ENCODE data around the gene SOX4.
"Not testable (repeated sequence)": the region's sequence is repeated elsewhere in the genome, so short reads cannot be mapped to it uniquely, and the experiment has no call there.

SOX4 gene

DNA sequence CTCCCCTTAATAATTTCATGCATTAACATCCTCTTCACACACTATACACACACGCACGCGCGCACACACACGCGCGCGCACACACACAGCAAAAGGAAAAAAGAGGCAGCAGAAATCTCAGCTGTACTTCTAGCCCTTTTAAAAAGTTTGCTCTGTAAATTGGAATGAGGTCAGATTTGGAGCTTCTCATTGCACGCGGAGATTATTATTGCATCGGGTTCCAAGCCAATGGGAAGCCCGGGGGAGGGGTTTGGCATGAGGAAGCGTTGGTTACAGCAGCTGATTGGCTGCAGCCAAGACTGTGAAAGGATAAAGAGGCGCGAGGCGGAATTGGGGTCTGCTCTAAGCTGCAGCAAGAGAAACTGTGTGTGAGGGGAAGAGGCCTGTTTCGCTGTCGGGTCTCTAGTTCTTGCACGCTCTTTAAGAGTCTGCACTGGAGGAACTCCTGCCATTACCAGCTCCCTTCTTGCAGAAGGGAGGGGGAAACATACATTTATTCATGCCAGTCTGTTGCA, at the start of gene SOX4:
Gene SOX4, plus strand, starts transcription at position 340 of the 515 bp plus-strand sequence. CDS start 784 bp downstream, outside the sequence.
- DNase-seq (ENCODE audit: low spot score) = peak; percentile 88
- no peak for FAIRE-seq

DNA sequence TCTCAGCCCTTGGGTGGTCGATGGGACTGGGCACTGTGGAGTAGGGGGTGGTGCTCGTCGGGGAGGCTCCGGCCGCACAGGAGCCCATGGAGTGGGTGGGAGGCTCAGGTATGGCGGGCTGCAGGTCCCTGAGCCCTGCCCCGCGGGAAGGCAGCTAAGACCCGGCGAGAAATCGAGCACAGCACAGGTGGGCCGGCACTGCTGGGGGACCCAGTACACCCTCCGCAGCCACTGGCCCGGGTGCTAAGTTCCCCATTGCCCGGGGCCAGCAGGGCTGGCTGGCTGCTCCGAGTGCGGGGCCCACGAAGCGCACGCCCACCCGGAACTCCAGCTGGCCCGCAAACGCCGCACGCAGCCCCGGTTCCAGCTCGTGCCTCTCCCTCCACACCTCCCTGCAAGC, 41.3 kb upstream of the SOX4 start:
- not testable (repeated sequence) for FAIRE-seq; DNase-seq (ENCODE audit: low spot score)

DNA sequence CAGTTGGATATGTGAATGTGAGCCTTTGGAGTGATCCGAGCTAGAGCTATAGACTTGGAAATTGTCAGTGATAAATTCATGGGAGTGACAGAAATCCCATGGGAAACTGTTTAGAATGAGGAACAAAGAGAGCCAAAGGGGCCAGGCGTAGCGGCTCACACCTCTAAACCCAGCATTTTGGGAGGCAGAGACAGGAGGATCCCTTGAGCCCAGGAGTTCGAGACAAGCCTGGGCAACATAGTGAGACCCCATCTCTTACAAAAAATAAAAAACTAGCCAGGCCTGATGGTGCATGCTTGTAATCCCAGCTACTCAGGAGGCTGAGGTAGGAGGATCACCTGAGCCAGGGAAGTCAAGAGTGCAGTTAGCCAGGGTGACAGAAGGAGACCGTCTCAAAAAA, 39.3 kb upstream of the SOX4 start:
- DNase-seq (ENCODE audit: low spot score) (no peak), FAIRE-seq (no peak)

DNA sequence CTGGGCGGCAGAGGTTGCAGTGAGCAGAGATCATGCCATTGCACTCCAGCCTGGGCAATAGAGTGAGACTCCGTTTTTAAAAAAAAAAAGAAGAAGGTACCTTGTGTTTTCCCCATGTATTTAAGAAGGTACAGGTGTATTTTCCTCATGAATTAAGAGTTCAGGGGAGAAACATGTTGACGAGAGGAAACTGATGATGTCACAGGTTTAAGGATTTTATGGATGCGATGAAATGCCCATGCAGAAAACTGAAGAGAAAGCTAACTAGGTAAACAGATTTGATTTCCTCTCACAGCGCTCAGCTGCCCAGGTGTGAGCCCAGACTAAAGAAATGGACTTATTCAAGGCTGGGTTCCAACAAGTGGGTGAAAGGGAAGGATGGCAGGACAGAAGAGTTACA, 38.4 kb upstream of the SOX4 start:
- no peak for DNase-seq (ENCODE audit: low spot score)
- FAIRE-seq = no peak

DNA sequence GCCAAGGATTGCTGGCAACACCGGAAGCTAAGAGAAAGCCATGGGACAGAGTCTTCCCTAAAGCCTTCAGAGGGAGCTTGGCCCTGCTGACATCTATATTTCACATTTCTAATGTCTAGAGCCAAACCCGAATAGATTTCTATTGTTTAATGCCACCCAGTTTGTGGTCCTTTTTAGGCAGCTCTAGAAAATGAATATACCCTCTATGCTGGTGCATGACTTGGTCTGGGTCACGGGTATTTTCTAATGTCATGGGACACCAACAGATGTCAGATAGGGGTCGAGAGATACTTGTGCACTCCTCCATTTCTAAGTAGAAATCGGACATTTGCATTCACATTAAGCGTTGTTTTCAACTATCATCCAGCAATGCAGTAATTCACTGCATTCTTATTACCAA, 37.0 kb upstream of the SOX4 start:
- FAIRE-seq = no peak
- DNase-seq (ENCODE audit: low spot score) = no peak

DNA sequence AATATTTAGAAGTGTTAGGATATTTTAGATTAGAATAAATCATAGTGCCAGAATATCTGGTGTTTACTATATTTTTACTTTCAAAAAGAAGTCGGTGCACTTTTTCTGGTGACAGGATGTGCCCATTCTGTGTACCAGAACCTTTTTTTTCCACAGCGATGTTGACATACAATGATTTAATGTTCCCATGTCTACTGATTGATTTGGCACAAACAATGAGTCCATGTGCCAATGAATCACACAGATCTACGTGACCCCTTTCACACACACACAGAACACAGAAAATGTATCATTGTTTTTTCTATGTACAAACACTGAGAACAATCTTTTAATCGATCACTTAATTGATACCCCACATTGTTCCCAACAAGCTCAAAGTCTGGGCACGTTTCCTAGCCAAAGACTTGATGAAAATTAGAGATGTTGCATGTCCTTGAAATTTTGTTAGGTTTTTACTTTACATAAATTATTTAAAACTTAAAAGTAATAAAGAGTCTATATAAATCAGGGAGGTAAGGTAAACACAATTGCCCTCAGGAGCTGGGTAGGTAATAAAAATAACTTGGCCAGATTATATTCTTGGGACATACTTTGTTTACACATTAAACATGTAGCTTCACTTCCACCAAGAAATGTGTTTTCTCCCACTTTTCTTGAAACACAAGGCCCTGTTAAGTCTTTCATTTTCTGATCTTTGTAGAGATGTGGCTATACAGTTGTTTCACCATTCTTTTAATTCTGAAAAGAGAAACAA, 36.4 kb upstream of the SOX4 start:
- no peak for FAIRE-seq
- no peak for DNase-seq (ENCODE audit: low spot score)

DNA sequence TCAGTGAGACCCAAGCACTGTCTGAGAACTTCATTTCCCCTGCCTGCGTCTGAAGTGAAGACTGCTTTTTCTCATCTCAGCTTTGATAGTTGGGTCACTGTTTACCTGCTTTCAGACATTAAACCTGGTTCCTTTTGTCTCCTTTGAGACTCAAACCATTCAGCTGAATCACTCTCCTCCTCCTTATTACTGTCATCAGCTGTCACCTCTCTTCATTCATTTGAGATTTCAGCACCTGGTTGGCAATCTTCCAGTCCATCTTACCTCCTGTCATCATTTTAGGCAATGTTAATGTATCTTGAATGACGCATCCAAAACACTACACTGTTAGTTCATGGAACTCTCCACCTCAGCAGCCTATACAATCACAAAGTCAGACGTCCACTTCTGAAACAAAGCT, 34.3 kb upstream of the SOX4 start:
- FAIRE-seq (no peak), DNase-seq (ENCODE audit: low spot score) (no peak)

DNA sequence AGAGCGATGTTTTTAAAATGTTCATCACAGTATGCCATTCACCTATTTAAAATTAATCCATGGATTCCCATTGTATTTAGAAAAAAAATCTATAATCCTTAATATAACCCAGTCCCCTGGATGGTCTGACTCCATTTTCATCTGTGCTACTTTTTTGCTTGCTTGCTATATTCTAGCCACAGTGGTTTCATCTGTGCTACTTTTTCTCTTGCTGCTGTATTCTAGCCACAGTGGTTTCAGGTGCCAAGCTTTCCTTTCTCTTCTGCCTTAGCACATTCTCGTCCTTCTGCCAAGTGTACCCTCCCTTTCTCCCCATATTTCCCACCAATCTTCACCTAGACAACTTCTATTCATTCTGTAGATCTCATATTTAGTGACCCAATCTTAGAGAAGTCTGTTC, 33.3 kb upstream of the SOX4 start:
- no peak for FAIRE-seq
- no peak for DNase-seq (ENCODE audit: low spot score)

DNA sequence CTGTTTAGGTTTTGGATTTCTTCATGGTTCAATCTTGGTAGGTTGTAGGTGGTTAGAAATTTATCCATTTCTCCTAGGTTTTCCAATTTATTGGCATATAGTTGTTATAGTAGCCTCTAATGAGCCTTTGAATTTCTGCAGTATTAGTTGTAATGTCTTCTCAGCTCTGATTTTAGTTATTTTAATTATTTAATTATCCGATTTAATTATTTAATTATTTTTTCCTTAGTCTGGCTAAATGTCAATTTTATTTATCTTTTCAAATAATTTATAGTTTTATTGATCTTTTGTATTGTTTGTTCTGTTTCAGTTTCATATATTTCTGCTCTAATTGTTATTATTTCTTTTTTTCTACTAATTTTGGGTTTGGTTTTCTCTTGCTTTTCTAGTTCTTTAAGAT, 28.1 kb upstream of the SOX4 start:
- FAIRE-seq (no peak), DNase-seq (ENCODE audit: low spot score) (no peak)

DNA sequence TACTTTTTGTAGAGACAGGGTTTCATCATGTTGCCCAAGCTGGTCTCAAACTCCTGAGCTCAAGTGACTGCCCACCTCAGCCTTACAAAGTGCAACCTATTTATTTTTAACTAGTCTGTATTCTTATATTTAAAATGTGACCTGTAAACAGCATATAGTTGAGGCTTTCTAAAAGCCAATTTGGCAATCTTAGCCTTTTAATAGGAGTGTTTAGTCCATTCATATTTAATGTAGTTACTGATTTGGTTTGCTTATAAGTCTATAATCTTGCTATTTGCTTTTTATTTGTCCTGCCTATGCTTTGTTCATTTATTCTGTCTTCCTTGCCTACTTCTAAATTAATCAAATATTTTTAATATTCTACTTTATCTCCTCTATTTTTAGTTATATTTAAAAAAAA, 15.0 kb upstream of the SOX4 start:
- FAIRE-seq (no peak), DNase-seq (ENCODE audit: low spot score) (no peak)

DNA sequence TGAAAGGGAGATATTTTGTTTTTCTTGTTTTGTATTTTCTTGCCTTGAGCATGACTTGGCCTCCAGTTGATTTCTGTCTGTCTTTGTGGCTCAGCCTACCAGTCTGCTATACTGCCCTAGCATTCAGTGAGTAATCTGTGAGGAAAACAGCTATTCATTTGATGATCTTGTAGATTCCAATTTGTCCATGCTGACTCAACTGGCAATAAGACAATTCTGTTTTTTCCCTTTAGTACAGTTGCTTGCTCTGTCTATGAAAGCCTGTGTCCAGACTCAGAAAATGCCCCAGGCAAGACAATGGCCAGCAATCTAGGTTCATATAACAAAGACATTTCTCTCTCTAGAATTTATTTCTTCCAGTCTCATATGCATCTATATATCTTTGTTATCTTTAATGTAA, 10.9 kb upstream of the SOX4 start:
- FAIRE-seq (no peak), DNase-seq (ENCODE audit: low spot score) (no peak)

DNA sequence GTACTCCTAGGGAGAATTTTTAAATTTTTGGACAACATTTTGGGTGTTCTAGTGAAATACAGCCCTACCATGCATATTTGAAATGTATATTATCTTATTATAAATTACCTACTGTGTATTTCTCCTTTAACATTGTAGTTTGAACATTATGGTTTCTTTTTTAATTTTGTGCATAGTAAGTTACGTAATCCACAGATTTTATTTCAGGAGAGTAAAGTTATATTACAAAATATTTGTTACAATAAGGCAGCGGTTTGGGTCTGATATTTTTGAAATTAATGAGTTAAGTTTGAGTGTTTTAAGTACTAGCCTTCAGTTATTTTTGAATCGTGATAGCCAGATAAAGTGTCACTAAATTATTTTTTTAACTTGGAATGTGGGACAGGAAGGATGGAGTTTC, 7.3 kb upstream of the SOX4 start:
- FAIRE-seq = no peak
- no peak for DNase-seq (ENCODE audit: low spot score)

DNA sequence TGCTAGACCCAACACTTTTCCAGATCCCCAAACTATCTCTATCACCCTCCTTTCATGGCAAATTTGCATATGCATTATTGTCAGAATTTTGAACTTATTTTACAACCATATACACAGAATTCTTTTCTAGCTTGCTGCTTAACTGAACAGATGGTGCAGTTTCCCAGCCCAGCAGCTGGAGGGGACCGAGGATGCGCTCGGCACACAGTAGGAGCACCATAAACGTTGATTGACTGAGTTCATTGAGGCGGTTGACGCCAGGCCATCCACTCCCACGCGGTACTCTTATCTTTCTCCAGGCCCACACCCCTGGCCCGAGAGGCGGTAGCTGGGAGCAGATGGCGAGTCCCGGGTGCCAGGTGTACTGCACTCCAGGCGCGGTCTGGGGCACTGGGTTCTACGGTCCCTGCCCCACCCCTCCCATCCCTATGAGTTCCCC, 6.8 kb upstream of the SOX4 start:
- no peak for FAIRE-seq

DNA sequence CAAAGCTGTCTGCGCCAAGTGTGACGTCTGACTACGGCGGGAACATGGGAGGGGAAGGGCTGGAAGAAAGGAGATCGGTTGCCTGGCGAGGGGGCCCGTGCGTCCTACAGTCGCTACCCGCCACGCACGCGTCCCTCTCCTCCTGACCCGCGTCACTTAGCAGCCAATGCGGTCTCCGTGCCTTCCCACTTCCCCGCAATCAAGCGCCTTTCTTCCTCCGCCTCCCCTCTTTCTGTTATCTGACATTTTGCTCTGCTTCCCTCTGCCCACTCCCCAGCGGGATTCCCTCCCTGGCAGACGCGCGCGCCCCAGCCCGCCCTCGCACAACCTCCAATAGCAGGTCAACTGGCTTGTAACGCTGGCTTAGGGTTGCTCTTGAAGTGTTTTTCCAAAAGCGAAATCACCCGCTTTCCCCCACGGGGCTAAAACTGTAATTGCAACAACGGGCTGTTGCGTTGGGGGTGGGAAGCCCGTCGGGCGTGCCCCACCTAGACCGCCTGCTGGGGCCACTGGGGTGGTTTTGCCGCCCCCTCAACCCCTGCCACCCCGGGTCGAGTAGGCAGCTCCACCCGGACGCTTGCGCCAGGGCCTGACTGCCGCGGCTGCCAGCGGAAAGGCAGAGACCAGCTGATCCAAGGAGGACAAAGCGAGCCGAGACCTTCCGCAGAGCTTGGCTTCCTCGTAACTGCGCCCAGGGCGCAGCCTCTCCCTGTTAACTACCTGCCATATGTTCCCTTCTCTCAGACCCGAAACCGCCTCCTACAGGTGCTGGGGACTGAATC, 6.2 kb upstream of the SOX4 start:
- DNase-seq (ENCODE audit: low spot score) (peak; percentile 31), FAIRE-seq (no peak)

More for the DNA sequence above, 6.8 kb upstream of the SOX4 start:
- peak; percentile 28 for DNase-seq (ENCODE audit: low spot score)

DNA sequence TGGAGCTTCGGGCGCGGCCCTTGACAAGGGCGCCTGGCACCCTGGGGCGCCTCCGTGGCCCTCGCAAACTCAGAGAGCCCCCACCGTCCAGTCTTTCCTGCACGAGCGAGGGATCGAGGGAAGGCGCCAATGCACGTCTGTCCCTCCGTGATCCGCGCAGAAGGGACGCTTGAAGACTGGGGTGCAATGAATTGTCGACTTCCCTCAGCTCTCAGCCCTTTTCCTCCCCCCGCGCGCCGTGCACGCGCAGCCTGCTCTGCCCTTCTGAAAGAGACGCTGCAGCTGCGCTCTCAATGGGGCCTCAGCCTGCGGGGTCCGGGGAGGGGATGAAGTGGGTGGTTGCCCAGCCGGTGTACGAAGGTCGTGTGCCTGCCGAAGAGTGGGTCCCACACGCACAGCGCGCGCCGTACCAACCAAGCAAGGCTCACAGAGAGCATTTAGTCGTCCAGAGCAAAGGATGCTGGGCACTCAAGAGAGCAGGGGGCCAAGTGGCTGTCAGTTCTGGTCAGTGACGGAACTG, 5.5 kb upstream of the SOX4 start:
- DNase-seq (ENCODE audit: low spot score) (peak; percentile 38), FAIRE-seq (no peak)

DNA sequence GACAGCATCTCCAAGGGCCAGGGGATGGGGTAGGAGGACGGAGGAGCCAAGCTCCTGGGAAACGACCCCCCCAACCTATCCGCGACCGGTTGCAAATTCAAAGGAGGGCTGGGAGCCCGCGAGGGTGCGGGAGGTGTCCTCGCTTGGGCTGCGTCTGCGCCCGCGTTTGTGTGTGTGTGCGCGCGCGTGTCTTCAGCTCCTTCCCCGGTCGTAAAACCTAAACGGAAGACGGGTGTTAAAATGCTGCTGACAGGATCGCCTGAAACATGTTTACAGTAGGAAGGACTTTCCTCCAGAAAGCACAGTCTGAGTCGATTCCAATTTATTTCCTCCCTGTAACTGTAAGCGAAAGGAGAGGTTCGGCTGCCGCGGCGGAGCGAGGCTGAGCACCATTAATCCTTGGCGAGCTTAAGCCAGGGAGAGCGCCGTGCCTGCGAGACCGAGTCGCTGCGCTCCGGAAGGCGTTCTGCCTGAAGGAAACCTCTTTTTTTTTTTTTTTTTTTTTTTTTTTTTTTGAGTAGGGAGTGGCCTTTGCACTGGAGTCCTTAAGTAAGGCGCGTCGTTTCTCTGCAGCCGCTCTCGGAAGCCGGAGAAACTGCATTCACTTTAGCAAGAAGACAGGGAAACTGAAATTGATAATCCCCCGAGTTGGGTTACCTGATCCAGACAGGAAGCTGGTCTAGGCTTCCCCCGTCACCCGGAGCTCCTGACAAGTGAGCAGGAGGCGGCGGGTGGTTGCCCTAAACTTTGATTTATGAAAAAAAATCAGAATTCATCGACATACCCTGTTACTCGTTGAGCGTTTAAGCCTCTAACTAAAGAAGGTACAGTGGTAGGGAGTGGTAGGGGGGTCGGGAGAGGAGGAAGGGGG, 4.8 kb upstream of the SOX4 start:
- FAIRE-seq (no peak), DNase-seq (ENCODE audit: low spot score) (peak; percentile 60)

DNA sequence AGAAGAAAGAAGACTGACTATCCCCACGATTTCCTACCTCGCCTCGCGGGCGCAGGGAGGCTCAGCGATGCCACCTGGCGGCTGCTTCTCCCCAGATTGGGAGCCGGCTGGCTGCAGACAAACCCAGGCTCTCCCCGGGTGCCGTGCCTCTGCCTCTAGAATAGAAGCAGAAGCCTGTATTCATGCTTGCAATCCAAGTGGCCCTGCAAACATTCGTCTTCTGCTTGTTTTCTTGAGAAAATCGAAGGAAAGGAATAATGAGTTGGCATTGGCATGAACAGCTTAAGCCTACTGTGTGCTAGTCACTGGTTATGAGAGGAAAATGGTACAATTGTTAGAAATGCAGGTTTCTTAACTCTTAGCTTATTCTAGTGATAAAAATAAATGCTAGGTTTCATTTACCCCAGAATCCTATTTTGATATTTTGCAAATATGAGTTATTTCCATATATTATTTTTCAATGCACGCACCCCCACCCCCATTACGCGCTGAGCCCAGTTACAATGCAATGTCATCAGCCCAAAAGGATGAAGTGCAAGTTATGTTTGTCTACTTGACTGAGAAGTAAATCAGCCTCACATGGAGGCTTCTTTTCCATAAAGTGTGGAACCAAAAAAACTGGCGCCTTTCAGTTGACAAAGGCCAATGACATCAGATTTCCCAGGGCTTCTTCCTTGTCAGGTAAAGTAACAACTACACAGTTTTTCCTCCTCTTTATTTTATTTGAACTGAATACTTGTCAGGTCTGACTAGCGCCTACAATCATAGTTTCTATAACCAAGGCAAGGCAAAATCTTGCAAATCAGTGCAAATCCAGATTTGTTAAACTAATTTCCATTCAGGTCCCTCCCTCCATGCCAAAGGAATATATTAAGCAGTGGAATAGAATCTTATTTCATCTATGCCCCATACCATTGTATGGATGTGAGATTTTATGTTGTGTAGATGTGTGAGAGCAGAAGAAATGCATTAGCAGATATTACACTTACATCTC, 3.9 kb upstream of the SOX4 start:
- peak; percentile 75 for DNase-seq (ENCODE audit: low spot score)
- FAIRE-seq = no peak

DNA sequence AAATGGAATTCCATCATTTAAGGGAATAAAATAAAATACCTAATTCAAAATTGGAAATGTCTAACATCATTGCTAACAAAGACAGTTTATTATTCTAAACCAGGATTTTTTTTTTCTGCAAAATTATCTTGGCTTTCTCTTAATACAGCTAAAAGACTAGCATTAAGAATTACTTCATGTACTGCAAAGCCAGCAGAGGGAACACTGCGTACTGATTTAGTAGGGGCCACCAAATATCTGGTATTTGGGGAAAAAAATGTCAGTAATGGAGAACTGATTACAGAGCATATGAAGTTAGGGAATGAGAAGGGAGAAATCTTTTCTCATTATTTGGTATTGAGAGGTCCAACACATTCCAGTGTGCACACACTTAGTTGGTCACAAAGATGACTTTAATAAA, 3.2 kb upstream of the SOX4 start:
- FAIRE-seq (no peak), DNase-seq (ENCODE audit: low spot score) (no peak)

DNA sequence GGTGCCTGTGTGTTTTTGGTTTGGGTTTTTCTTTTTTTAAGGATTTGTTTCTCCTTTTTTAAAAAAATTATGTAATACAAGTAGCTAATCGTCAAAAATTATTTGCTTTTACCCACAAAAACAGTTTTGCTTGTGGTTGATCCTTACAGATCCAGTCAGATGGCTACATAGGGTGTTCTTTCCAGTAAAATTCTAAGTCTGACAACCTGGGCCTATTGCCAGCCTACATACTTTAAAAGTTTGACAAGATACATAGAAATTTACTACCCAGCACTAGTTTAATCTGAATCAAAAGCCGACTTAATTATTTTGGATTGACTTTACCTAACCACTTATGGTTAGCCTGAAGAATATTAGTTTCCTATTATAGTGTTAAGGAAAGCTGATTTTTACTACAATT, 2.1 kb upstream of the SOX4 start:
- no peak for DNase-seq (ENCODE audit: low spot score)
- FAIRE-seq = no peak

DNA sequence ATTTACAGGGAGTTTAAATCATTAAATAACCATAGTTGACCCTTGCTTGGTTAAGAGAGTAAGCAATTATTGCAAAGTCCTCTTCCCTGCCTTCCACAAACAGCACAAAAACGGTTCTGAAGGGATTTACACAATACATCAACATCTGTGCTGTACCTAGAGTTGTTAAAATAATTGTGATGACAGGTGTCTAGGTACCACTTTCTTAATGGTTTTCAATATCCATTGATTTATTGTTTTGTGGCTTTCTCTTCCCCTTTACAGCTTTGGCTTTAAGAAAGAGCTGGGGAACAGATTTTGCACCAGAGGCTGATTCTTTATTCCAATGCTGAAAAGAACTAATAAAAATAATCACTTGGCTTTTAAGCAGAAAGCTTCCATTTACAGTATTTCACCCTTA, 598 bp upstream of the SOX4 start:
- DNase-seq (ENCODE audit: low spot score) (no peak), FAIRE-seq (no peak)
